Right lung (tissue), 5 donors: ENCODE results near the gene ADAR. TPM values are rescaled to one million over a fixed set of nuclear protein-coding genes. Genes with fewer than 3 reads are reported as not detected.

ENCODE experiments used
- DNase-seq, 2 donors: peaks; one replicate each; pipeline ENCODE4 v3.0.0-alpha.2; 2013
- polyA plus RNA-seq, 5 donors: library from polyadenylated mRNA; unstranded; fragments of 120-200 nt; gene quantifications; one replicate each; pipeline versions ENCODE4 v1.2.1 to v1.2.3, GENCODE V29; 2013; ENCODE audit warnings: inconsistent platforms in 1 of 5, low replicate concordance in 1 of 5; ENCODE audit not compliant: insufficient read length in 5 of 5, insufficient read depth in 1 of 5

The ADAR gene
- polyA plus RNA-seq, 5 donors, result 123 to 154 (median 139) TPM

- peak; percentile 85 to 89 for DNase-seq
Observed at GRCh38 chr1:154559466-154560044, 48.4 kb downstream of the ADAR start.

- DNase-seq, result peak; percentile 98 to 99
Observed at GRCh38 chr1:154558720-154559465, 49.1 kb downstream of the ADAR start.

- DNase-seq, result no peak
Observed at GRCh38 chr1:154557939-154558719, 49.9 kb downstream of the ADAR start, which contains the start of gene UBE2Q1. Gene UBE2Q1 (minus strand): TSS chr1:154558662. CDS start chr1:154558553, 109 bp downstream.

GRCh38 chr1:154557248-154557938 lies 50.6 kb downstream of the ADAR start:
- DNase-seq, result no peak

- DNase-seq, result no peak
Observed at GRCh38 chr1:154556422-154556821, 51.6 kb downstream of the ADAR start.

- DNase-seq, result no peak
Observed at GRCh38 chr1:154553056-154554030, 54.6 kb downstream of the ADAR start.

GRCh38 chr1:154552036-154552435 lies 56.0 kb downstream of the ADAR start:
- no peak for DNase-seq

GRCh38 chr1:154551474-154551873 lies 56.5 kb downstream of the ADAR start:
- no peak for DNase-seq

- DNase-seq, result no peak
Observed at GRCh38 chr1:154550657-154551056, 57.3 kb downstream of the ADAR start.

- DNase-seq, result no peak
Observed at GRCh38 chr1:154550070-154550469, 57.9 kb downstream of the ADAR start.

GRCh38 chr1:154549202-154549770 lies 58.7 kb downstream of the ADAR start:
- DNase-seq, result no peak

- no peak for DNase-seq
Observed at GRCh38 chr1:154548028-154548427, 60.0 kb downstream of the ADAR start.

- DNase-seq, result no peak
Observed at GRCh38 chr1:154547105-154547732, 60.8 kb downstream of the ADAR start.

GRCh38 chr1:154546264-154547063 lies 61.5 kb downstream of the ADAR start:
- DNase-seq, result no peak

GRCh38 chr1:154541231-154541630 lies 66.8 kb downstream of the ADAR start:
- no peak for DNase-seq

GRCh38 chr1:154539486-154540483 lies 68.2 kb downstream of the ADAR start:
- no peak for DNase-seq

- DNase-seq, result no peak
Observed at GRCh38 chr1:154536570-154536969, 71.4 kb downstream of the ADAR start.
